ENCODE results near the gene ELN. TPM values are rescaled to one million over a fixed set of nuclear protein-coding genes. Genes with fewer than 3 reads are reported as not detected.
"Not testable (repeated sequence)": the region's sequence is repeated elsewhere in the genome, so short reads cannot be mapped to it uniquely, and the experiment has no call there.

ELN gene
- total RNA-seq, 4 donors from 2014 or later, result 46.5 to 152 (median 108) TPM

DNA sequence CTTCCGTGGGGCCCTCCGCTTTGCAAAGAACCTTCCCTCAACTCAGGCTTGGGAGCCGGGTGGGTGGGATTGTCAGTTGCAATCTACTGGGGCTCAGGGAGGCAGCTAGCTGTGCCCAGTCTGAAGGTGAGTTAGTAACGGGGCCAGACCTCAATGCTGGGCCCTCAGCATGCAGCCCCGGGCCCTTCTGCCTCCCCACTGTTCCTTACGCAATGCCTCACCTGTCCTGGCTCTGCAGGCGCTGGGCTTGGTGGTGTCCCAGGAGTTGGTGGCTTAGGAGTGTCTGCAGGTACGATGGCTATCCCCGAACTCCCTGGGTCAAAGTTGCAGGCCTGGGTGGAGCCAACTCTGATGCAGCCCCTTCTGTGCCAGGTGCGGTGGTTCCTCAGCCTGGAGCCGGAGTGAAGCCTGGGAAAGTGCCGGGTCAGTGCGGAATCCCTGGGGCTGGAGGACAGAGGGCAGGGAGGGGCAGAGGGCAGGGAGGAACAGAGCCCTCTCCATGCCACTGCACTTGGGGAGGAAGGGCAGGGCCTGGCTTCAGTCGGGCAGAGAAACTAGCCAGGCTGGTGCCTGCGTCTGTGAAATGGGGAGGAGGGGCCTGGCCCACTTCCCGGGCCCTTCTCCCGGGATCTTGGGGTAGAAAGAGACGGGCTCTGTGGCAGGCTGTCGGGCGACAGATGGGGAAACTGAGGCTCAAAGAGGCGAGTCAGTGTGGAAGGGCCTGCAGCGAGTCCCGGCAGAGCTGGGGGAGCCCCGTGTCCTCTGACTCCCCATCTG lies 15.0 kb downstream of the ELN start:
- peaks cover 0 to 52% (median 0%) of the 10 kb centered on the region in 3 donors for H3K36me3 ChIP-seq
- 50 to 60% methylated on average over 20 to 22 of the region's 24 CpGs for WGBS, 2 donors
- peak overlapping the region; percentile 7 to 71 (median 42) for H3K27ac ChIP-seq
- no peaks in the 10 kb centered on the region for H3K27me3 ChIP-seq
- TF ChIP-seq EP300 (IDR thresholded peaks at IDR 0.05) (no peak), POLR2A (IDR thresholded peaks at IDR 0.05) (no peak)
- TF ChIP-seq, protein P1, sequence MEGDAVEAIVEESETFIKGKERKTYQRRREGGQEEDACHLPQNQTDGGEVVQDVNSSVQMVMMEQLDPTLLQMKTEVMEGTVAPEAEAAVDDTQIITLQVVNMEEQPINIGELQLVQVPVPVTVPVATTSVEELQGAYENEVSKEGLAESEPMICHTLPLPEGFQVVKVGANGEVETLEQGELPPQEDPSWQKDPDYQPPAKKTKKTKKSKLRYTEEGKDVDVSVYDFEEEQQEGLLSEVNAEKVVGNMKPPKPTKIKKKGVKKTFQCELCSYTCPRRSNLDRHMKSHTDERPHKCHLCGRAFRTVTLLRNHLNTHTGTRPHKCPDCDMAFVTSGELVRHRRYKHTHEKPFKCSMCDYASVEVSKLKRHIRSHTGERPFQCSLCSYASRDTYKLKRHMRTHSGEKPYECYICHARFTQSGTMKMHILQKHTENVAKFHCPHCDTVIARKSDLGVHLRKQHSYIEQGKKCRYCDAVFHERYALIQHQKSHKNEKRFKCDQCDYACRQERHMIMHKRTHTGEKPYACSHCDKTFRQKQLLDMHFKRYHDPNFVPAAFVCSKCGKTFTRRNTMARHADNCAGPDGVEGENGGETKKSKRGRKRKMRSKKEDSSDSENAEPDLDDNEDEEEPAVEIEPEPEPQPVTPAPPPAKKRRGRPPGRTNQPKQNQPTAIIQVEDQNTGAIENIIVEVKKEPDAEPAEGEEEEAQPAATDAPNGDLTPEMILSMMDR (IDR thresholded peaks at IDR 0.05), result no peak
- H3K4me1 ChIP-seq, result peaks cover 0 to 50% (median 18%) of the 10 kb centered on the region in 4 donors
- no peak for DNase-seq (ENCODE audit: low spot score in 2 of 2)
- no peak overlapping the region for H3K4me3 ChIP-seq
- H3K9me3 ChIP-seq, result no peaks in the 10 kb centered on the region

DNA sequence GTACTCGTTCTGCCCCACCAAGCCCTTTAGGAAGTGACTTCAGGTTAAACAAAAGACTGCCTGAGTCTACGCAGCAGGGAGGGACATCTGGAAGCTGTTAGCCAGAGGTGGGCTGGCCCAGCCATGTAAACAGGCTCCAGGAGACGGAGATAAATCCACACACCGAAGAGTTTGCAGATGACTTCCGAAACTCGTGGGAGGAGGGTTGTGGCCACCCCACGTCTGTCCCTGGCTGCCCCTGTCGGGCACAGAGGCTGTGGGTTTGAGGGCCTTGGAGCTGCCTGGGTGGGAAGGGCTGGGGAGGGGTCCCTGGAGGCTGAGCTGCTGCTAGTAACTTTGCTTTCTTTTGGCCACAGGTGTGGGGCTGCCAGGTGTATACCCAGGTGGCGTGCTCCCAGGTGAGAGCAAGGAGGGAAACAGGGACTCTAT lies 15.6 kb downstream of the ELN start:
- H3K36me3 ChIP-seq, result peaks cover 0 to 52% (median 0%) of the 10 kb centered on the region in 3 donors
- DNase-seq (ENCODE audit: low spot score in 2 of 2), result no peak
- no peak overlapping the region for H3K4me3 ChIP-seq

DNA sequence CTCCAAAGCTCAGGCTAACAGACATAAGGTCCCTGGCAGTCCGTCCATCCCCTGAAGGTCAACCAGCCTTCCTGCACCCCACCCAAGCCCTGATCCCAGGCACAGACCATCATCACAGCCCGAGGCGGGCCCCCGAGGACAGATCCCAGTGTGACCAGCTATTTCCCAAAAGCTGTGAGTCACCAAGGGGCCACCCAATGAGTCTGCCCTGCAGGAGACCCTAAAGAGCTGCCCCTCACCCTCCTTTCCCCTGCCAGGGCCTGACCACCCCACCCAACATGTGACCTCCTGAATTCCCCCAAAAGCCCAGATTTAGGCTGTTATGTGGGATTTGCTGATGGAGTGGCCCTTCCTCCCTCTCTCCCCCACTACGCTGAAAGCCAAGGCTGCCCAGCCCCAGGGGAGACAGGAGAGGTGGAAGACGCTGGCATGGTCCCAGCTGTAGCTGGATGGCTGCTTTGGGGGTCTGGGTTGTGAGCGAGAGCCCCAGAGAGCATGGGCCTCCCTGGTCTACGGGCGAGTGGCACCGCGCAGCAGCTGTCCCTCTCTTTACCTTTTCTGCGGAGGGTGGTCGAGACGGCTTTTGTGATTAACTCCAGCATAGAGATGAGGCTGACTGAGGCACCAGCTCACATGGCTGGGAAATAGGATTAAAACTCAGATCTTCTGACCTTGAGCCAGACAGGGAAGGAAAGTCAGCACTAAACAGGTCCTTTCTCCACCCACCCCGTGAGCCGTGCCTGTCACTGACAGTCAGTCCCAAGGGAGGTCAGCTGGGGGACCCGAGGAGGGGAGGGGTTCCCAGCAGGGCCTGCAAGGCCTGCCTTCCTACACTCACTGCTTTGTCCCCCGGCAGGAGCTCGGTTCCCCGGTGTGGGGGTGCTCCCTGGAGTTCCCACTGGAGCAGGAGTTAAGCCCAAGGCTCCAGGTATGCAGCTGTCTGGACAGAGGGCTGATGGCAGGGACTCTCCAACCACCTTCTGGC lies 16.7 kb downstream of the ELN start:
- Histone ChIP-seq H3K27me3 (no peaks in the 10 kb centered on the region), H3K9me3 (no peaks in the 10 kb centered on the region), H3K4me3 (no peak overlapping the region), H3K36me3 (peaks cover 0 to 63% (median 0%) of the 10 kb centered on the region in 3 donors), H3K4me1 (peaks cover 0 to 33% (median 5%) of the 10 kb centered on the region in 4 donors), H3K27ac (peak overlapping the region in 2 of 4 donors; percentile 64 to 71)
- 69 to 77% methylated on average over 19 to 20 of the region's 20 CpGs for WGBS, 2 donors
- TF ChIP-seq, protein P1 (IDR thresholded peaks at IDR 0.05), result no peak
- no peak for TF ChIP-seq POLR2A (IDR thresholded peaks at IDR 0.05)
- no peak for DNase-seq (ENCODE audit: low spot score in 2 of 2)

More for the DNA sequence above, 15.6 kb downstream of the ELN start:
- Histone ChIP-seq H3K27me3 (no peaks in the 10 kb centered on the region), H3K4me1 (peaks cover 0 to 44% (median 13%) of the 10 kb centered on the region in 4 donors), H3K9me3 (no peaks in the 10 kb centered on the region), H3K27ac (peak overlapping the region; percentile 7 to 71 (median 42))
- 45 to 53% methylated on average over 9 of the region's 9 CpGs for WGBS, 2 donors
- TF ChIP-seq POLR2A (IDR thresholded peaks at IDR 0.05), result no peak
- TF ChIP-seq, protein P1 (IDR thresholded peaks at IDR 0.05), result no peak
- TF ChIP-seq EP300 (IDR thresholded peaks at IDR 0.05), result no peak

DNA sequence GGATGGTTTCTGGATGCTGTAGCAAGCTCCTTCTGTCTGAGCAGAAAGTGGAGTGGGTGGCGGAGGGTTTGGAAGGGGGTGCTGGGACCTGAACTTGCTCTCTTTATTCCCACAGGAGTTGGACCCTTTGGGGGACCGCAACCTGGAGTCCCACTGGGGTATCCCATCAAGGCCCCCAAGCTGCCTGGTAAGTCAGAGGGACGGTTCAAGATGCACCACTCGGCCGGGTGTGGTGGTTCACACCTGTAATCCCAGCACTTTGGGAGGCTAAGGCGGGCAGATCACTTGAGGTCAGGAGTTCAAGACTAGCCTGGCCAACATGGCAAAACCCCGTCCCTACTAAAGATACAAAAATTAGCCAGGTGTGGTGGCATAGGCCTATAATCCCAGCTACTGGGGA lies 18.6 kb downstream of the ELN start:
- not testable (repeated sequence) for H3K27ac ChIP-seq; DNase-seq (ENCODE audit: low spot score in 2 of 2); H3K27me3 ChIP-seq; H3K9me3 ChIP-seq; H3K4me3 ChIP-seq
- peaks cover 0 to 31% (median 2%) of the 10 kb centered on the region in 4 donors for H3K4me1 ChIP-seq
- peaks cover 0 to 72% (median 0%) of the 10 kb centered on the region in 3 donors for H3K36me3 ChIP-seq
- WGBS, 2 donors, result 82 to 91% methylated on average over 7 of the region's 7 CpGs

DNA sequence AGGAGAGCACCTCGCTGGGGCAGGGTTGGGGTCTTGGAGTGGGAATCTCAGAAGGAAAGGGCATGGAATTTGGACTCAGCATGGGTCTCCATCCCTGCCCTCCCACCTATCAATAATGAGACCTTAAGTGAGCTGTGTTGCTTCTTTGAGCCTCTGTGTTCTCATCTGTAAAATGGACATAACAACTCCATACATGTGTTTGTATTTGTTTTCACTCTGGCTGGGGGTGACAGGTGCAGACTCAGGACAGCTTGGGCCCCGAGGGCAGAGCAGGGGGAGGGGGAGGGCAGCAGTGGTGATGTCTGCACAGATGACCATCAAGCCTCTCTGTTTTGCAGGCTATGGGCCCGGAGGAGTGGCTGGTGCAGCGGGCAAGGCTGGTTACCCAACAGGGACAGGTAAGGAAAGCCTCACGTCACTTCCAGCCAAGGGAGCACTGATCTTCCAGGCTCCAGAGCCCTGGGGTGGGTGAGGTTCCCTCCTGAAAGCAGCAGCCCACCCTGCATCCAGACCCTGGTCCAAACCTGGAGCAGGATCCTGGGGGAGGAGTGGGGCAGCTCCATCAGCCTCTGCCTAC lies 19.9 kb downstream of the ELN start:
- Histone ChIP-seq H3K4me1 (peaks cover 0 to 27% (median 0%) of the 10 kb centered on the region in 4 donors), H3K4me3 (no peak overlapping the region), H3K27me3 (no peaks in the 10 kb centered on the region), H3K9me3 (no peaks in the 10 kb centered on the region), H3K36me3 (peaks cover 0 to 84% (median 0%) of the 10 kb centered on the region in 3 donors), H3K27ac (no peak overlapping the region)
- DNase-seq (ENCODE audit: low spot score in 2 of 2), result no peak
- TF ChIP-seq EP300 (IDR thresholded peaks at IDR 0.05) (no peak), POLR2A (IDR thresholded peaks at IDR 0.05) (no peak)
- TF ChIP-seq, protein P1 (IDR thresholded peaks at IDR 0.05), result no peak
- 93% methylated on average over 5 of the region's 5 CpGs for WGBS, 2 donors
